Kidney glomerular epithelial cell (primary cell): ENCODE measurements around the gene ADGRD1.

Experiments used
- DNase-seq: peaks from one replicate; lab custom pipeline; 2025; lab: John Stamatoyannopoulos, UW

Gene ADGRD1

GRCh38 chr12:131007031-131007739 lies 53.5 kb downstream of the ADGRD1 start:
- no peak for DNase-seq

- no peak for DNase-seq
Measured at GRCh38 chr12:131007740-131008117, 54.0 kb downstream of the ADGRD1 start.

- DNase-seq = no peak
Measured at GRCh38 chr12:131008131-131008912, 54.6 kb downstream of the ADGRD1 start.

GRCh38 chr12:131008913-131009270 lies 55.2 kb downstream of the ADGRD1 start:
- no peak for DNase-seq

GRCh38 chr12:131009595-131010395 lies 56.1 kb downstream of the ADGRD1 start:
- DNase-seq = no peak

GRCh38 chr12:131010396-131011131 lies 56.9 kb downstream of the ADGRD1 start:
- DNase-seq = no peak

- no peak for DNase-seq
Measured at GRCh38 chr12:131011165-131012079, 57.7 kb downstream of the ADGRD1 start.

GRCh38 chr12:131012279-131013069 lies 58.8 kb downstream of the ADGRD1 start:
- no peak for DNase-seq

- no peak for DNase-seq
Measured at GRCh38 chr12:131013118-131013517, 59.4 kb downstream of the ADGRD1 start.

- DNase-seq = no peak
Measured at GRCh38 chr12:131014343-131014742, 60.6 kb downstream of the ADGRD1 start.

- DNase-seq = no peak
Measured at GRCh38 chr12:131015581-131016337, 62.1 kb downstream of the ADGRD1 start.

- DNase-seq = no peak
Measured at GRCh38 chr12:131017477-131017991, 63.8 kb downstream of the ADGRD1 start.

GRCh38 chr12:131018019-131018620 lies 64.4 kb downstream of the ADGRD1 start:
- no peak for DNase-seq

- DNase-seq = no peak
Measured at GRCh38 chr12:131018808-131019397, 65.2 kb downstream of the ADGRD1 start.

GRCh38 chr12:131020326-131021153 lies 66.8 kb downstream of the ADGRD1 start:
- DNase-seq = no peak

- DNase-seq = no peak
Measured at GRCh38 chr12:131021154-131021541, 67.4 kb downstream of the ADGRD1 start.

GRCh38 chr12:131024026-131024425 lies 70.3 kb downstream of the ADGRD1 start:
- DNase-seq = no peak
